ENCODE measurements around the gene BMPR2.
"Not testable (repeated sequence)": the region's sequence is repeated elsewhere in the genome, so short reads cannot be mapped to it uniquely, and the experiment has no call there.

The BMPR2 gene

DNA sequence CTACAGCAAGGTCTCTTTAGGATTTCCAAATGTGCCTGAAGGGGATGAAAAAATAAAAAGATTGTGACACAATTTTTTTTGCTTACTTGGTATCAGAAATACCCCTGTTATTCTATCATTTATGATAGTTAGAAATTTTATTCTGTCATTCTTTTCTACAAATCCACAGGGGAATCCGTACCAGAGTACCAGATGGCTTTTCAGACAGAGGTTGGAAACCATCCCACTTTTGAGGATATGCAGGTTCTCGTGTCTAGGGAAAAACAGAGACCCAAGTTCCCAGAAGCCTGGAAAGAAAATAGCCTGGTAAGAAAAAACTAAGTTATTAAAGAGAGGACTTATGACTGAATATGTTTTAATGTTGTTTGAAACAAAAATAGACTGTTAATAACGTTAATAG lies 166.0 kb downstream of the BMPR2 start:
- no peak for DNase-seq

- no peak for DNase-seq
These were observed 169.4 kb downstream of the BMPR2 start for GRCh38 chr2:202545523-202545922.

DNA sequence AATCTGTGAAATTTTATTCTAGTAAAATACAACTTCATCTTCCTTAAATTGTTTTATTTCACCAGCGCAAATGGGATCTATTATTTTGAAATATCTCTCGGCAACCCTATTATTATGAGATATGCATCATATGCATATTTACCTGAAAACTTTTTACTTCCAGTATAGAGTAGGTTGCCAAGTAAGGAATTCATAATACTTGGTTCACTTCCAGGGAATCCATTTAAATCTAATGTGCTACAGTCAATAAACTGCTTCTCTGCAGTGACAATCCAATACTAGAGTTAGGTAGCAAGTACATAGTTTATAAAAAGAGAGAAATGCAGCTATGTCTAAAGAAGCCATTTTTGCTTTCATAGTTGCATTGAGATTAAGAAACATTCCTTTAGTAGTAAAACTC lies 169.8 kb downstream of the BMPR2 start:
- DNase-seq, result no peak

- not testable (repeated sequence) for DNase-seq
These were observed 170.5 kb downstream of the BMPR2 start for GRCh38 chr2:202546499-202547141.

DNA sequence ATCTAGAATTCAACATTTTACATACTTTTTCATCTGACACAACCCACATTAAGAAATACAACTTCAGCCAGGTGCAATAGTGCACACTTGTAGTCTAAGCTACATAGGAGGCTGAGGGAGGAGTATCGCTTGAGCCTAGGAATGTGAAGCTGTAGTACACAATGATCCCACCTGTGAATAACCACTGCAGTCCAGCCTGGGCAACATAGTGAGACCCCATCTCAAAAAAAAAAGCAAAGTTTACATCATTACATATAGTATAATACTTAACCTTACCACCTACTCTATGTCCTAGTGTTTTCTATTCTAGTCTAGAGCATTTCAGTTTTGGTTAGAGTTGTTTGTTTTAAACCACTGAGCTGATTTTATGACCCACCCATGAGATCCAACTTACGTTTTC lies 172.1 kb downstream of the BMPR2 start:
- DNase-seq, result no peak

- not testable (repeated sequence) for DNase-seq
These were observed 174.9 kb downstream of the BMPR2 start for GRCh38 chr2:202551000-202551399.

- DNase-seq, result no peak
These were observed 179.2 kb downstream of the BMPR2 start for GRCh38 chr2:202555356-202555755.

DNA sequence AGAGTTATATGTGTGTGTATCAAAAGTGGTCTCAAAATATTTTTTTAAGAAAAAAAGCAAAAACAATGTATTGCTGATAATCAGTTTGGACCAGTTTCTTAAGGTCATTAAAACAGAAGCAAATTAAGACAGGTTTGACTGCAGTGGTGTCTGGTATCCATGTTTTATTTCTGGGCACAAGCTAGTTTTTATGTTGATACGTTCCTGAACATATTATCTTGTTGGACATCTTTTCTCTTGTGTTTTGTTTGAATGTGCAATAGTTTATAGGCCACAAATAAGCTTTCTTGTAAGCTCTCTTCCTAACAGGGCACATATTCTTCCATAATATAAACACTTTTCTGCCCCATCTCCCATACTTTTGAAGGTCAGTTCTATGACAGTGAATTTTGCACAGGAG lies 184.1 kb downstream of the BMPR2 start:
- no peak for DNase-seq

DNA sequence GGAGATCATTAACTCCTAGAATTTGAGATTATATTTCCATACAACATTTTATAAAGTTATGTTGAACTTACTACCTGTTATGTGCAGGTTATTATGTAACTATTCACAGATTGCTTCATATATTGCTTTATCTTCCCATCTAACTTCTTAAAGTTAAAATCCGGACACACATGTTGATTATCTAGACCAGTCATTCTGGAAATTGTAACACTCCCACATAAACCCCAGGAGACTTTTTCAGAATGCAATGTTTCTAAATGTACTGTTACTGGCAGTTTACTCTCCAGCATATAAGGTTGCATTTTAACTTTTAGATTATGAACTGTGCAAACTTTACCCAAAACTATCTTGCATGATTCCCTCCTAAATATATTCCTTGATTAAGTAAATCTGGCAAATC lies 188.1 kb downstream of the BMPR2 start:
- no peak for DNase-seq

DNA sequence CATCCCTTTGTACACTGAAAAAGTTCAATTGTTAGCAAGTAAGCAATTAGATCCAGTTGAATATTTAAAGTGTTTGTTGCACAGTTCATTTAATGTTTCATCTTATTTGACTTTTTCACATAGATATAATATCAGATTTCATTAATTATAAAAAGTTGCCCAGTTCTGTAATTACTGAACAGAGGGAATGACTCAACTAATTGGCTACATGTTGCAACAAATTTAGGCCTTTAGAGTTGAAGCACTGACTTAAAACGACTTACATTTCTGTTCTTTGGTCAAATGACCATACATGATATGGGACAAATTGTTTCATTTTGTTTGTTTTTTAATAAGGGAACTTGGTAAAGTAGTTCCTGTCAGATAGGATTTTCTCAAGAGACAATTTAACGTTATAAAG lies 190.2 kb downstream of the BMPR2 start:
- no peak for DNase-seq

GRCh38 chr2:202574541-202574940 lies 198.4 kb downstream of the BMPR2 start:
- no peak for DNase-seq

DNA sequence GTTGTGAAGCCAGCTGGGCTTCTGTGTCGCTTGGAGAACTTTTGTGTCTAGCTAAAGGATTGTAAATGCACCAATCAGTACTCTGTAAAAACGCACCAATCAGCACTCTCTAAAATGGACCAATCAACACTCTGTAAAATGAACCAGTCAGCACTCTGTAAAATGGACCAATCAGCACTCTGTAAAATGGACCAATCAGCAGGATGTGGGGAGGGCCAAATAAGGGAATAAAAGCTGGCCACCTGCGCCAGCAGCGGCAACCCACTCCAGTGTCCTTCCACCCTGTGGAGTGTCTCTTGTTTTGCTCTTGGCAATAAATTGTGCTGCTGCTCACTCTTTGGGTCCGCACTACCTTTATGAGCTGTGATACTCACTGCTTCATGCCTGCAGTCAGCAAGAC lies 199.1 kb downstream of the BMPR2 start:
- not testable (repeated sequence) for DNase-seq

- DNase-seq, result no peak
These were observed 201.4 kb downstream of the BMPR2 start for GRCh38 chr2:202577250-202578183.

- DNase-seq, result not testable (repeated sequence)
These were observed 206.7 kb downstream of the BMPR2 start for GRCh38 chr2:202582846-202583245.

DNA sequence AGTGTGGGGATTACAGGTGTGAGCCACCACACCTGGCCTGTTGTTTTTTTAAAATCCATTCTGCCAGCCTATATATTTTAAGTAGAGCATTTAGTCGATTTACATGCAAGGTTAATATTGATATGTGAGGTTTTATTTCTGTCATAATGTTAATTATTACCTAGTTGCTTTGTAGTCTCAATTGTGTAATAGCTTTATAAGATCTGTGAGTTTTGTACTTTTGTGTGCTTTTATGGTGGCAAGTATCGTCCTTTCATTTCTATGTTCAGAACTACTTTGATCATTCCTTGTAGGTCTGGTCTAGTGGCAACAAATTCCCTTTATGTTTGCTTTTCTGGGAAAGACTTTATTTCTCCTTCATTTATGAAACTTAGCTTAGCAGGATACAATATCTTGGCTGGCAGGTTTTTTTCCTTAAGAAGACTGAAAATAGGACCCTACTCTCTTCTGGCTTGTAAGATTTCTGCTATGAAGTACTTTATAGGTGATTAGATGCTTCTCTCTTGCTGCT lies 207.6 kb downstream of the BMPR2 start:
- DNase-seq, result no peak

GRCh38 chr2:202588647-202589581 lies 212.8 kb downstream of the BMPR2 start:
- peak; percentile 65 for DNase-seq

- DNase-seq, result no peak
These were observed 213.4 kb downstream of the BMPR2 start for GRCh38 chr2:202589582-202589949.

DNA sequence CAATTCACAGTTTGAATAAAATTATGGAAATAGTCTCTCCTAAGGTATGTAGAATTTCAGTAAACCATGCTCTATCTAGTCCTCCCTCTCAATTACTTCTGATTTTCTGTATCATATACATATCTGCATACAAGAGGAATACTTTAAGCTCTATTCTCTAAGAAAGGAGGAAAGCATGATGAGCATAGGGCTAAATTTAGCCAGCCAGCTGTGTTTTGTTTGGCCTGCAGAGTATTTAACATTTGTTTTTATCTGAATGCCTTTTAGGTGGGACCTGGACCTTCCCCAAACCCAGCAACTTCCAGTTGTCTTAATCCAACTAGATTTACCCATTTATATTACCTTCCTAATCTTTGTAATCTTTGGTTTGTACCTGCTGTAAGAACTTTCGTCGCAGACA lies 216.4 kb downstream of the BMPR2 start:
- no peak for DNase-seq

DNA sequence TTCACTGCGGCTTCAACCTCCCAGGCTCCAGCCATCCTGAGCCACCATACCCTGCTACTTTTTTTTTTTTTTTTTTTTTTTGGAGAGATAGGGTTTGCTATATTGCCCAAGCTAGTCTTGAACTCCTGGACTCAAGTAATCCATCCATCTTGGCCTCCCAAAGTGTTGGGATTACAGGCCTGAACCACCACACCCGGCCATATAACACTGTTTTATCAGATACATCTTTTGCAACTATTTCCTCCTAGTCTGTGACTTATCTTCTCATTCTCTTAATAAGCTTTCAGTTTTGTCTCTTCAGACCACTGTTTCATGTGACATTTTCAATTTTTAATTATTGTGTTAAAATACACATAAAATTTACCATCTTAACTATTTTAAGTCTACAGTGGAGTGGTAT lies 223.0 kb downstream of the BMPR2 start:
- DNase-seq, result no peak

DNA sequence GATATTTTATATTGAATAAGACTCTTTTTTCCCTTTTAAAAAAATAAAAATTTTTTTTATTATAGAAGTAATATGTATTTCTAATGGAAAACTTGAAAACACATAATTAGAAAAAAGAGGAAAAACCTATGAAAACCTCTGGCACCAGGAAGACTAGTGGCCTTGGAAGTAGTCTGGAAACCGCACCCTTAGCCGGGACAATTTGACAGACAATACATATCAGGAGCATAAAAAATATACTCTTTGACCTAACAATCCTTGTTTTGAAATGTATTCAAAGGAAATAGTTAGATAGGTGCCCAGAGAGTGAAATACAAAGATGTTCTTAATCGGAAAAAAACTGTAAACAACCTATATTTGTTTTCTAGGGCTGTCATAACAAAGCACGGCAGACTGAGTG lies 223.8 kb downstream of the BMPR2 start:
- no peak for DNase-seq

GRCh38 chr2:202604699-202605098 lies 228.6 kb downstream of the BMPR2 start:
- DNase-seq, result no peak

DNA sequence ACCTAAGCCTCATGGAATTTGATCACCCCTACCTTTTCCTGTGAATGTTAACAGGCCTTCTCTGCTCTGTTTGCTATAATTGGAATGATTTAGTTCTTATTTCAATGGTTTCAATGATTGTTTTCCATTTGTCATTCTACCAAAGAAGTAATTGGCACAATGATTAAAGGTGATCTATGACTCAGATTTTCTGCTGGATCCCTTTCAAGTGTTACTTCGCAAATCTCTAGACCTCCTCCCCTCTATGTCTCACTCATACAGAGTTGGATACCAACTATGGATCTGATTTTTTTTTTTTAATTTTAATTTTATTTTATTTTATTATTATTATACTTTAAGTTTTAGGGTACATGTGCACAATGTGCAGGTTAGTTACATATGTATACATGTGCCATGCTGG lies 229.0 kb downstream of the BMPR2 start:
- no peak for DNase-seq

Measured in activated T-cell treated with anti-CD3 and anti-CD28 coated beads, Interleukin-2, amount 50 U/mL, for 1 hour (primary cell).